GM23338 (cell line): ENCODE measurements around the gene SYT9. TPM values are rescaled to one million over a fixed set of nuclear protein-coding genes. Genes with fewer than 3 reads are reported as not detected.

Source experiments
- CREB1 ChIP-seq: fragments of 250-450 bp; sonication (Bioruptor Pico); IDR thresholded peaks from 2 replicates; pipeline ENCODE4 v1.5.0; 2020; ENCODE audit warnings: low read depth, mild to moderate bottlenecking, moderate library complexity
- ETS1 ChIP-seq: IDR thresholded peaks from 2 replicates; pipeline ENCODE4 v1.6.1; 2016; ENCODE audit warnings: antibody characterized with exemption
- EZH2phosphoT487 ChIP-seq: fragments of 200-600 bp; sonication (generic); IDR thresholded peaks from one replicate; pipeline ENCODE4 v1.8.1; 2018; ENCODE audit warnings: antibody characterized with exemption; ENCODE audit not compliant: unreplicated experiment
- NANOG ChIP-seq: IDR thresholded peaks from 2 replicates; pipeline ENCODE4 v1.6.1; 2016; ENCODE audit warnings: antibody characterized with exemption, borderline replicate concordance
- POLR2AphosphoS5 ChIP-seq: IDR thresholded peaks from 2 replicates; pipeline ENCODE4 v1.6.1; 2016; ENCODE audit warnings: antibody characterized with exemption, low read depth
- STAT1 ChIP-seq: IDR thresholded peaks from one replicate; pipeline ENCODE4 v1.6.1; 2016; ENCODE audit warnings: antibody characterized with exemption; ENCODE audit not compliant: unreplicated experiment
- ZNF114 ChIP-seq: fragments of 250-450 bp; sonication (Bioruptor Pico); IDR thresholded peaks from 2 replicates; pipeline ENCODE4 v1.5.0; 2020; ENCODE audit warnings: mild to moderate bottlenecking, moderate library complexity
- ZNF331 ChIP-seq: fragments of 250-450 bp; sonication (Bioruptor Pico); IDR thresholded peaks from 2 replicates; pipeline ENCODE4 v1.5.0; 2020; ENCODE audit warnings: low read depth, mild to moderate bottlenecking, moderate library complexity
- ZNF462 ChIP-seq: fragments of 250-450 bp; sonication (Bioruptor Pico); IDR thresholded peaks from 2 replicates; pipeline ENCODE4 v1.5.0; 2020; ENCODE audit warnings: mild to moderate bottlenecking, moderate library complexity
- polyA plus RNA-seq: library from polyadenylated mRNA; unstranded; fragments of >200 nt; fragmentation: Nextera tagmentation; extraction: Ambion mirVana; gene quantifications from 2 replicates; pipeline ENCODE4 v1.2.1, GENCODE V29; 2016
- total RNA-seq: library from RNA; depleted of rRNA; stranded (reverse); fragments of >200 nt; shearing (Covaris generic); gene quantifications from 2 replicates; pipeline ENCODE4 v1.2.3, GENCODE V29; 2014
- TF ChIP-seq, protein P1 (sequence below), 2 experiments: fragments of 200-600 bp in 1 of 2; sonication (generic) in 1 of 2; conservative IDR thresholded peaks; 2 replicates each; pipeline versions ENCODE4 v1.5.1 to v1.6.1; 2016 to 2017; ENCODE audit warnings: antibody characterized with exemption in 2 of 2, low read depth in 2 of 2, mild to moderate bottlenecking in 2 of 2, moderate library complexity in 1 of 2

The SYT9 gene
- total and polyA plus RNA-seq, 2 experiments from 2014 or later, result 0.91 to 2.4 TPM

- no peak for TF ChIP-seq ZNF462 (CRISPR knock-in tag)
- no peak for TF ChIP-seq ZNF331 (CRISPR knock-in tag)
- TF ChIP-seq CREB1 (CRISPR knock-in tag), result no peak
- no peak for TF ChIP-seq ETS1
- TF ChIP-seq EZH2phosphoT487, result no peak
- no peak for TF ChIP-seq NANOG
- TF ChIP-seq ZNF114 (CRISPR knock-in tag), result no peak
- no peak for TF ChIP-seq POLR2AphosphoS5
- no peak for TF ChIP-seq STAT1
- TF ChIP-seq, protein P1, sequence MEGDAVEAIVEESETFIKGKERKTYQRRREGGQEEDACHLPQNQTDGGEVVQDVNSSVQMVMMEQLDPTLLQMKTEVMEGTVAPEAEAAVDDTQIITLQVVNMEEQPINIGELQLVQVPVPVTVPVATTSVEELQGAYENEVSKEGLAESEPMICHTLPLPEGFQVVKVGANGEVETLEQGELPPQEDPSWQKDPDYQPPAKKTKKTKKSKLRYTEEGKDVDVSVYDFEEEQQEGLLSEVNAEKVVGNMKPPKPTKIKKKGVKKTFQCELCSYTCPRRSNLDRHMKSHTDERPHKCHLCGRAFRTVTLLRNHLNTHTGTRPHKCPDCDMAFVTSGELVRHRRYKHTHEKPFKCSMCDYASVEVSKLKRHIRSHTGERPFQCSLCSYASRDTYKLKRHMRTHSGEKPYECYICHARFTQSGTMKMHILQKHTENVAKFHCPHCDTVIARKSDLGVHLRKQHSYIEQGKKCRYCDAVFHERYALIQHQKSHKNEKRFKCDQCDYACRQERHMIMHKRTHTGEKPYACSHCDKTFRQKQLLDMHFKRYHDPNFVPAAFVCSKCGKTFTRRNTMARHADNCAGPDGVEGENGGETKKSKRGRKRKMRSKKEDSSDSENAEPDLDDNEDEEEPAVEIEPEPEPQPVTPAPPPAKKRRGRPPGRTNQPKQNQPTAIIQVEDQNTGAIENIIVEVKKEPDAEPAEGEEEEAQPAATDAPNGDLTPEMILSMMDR (conservative IDR thresholded peaks at IDR 0.05; ENCODE audit: low read depth in 2 of 2), result no peak
Measured at GRCh38 chr11:7286178-7286577, 34.5 kb downstream of the SYT9 start (continued).
